HepG2 (cell line): ENCODE results near the gene DNAJB11. TPM values are rescaled to one million over a fixed set of nuclear protein-coding genes. Genes with fewer than 3 reads are reported as not detected.
"Not testable (repeated sequence)": the region's sequence is repeated elsewhere in the genome, so short reads cannot be mapped to it uniquely, and the experiment has no call there.

Experiments used
- FOXJ3 ChIP-seq: sonication (generic); formaldehyde crosslinking; IDR thresholded peaks from 2 replicates; pipeline ENCODE4 v1.4.0; 2020; ENCODE audit warnings: missing genetic modification reagents, mild to moderate bottlenecking, borderline replicate concordance
- KAT8 ChIP-seq: IDR thresholded peaks from 2 replicates; pipeline ENCODE4 v1.6.1; 2016; ENCODE audit warnings: missing genetic modification reagents, missing compliant biosample characterization
- KDM2A ChIP-seq: sonication (generic); formaldehyde crosslinking; IDR thresholded peaks from 2 replicates; pipeline ENCODE4 v1.4.0; 2020; ENCODE audit warnings: low read depth, missing genetic modification reagents, borderline replicate concordance
- MED1 ChIP-seq: sonication (generic); formaldehyde crosslinking; IDR thresholded peaks from 2 replicates; pipeline ENCODE4 v1.4.0; 2020; ENCODE audit warnings: missing genetic modification reagents
- NR2F2 ChIP-seq: IDR thresholded peaks from 2 replicates; pipeline ENCODE4 v1.6.1; 2012; ENCODE audit warnings: low read depth, inconsistent platforms, borderline replicate concordance
- NR2F6 ChIP-seq, 2 experiments: IDR thresholded peaks; 2 replicates each; pipeline ENCODE4 v1.6.1; 2016; ENCODE audit warnings: antibody characterized with exemption in 1 of 2, mild to moderate bottlenecking in 1 of 2
- PITX1 ChIP-seq: sonication (generic); formaldehyde crosslinking; IDR thresholded peaks from 2 replicates; pipeline ENCODE4 v1.5.1; 2020; ENCODE audit warnings: mild to moderate bottlenecking, missing genetic modification reagents
- RAD21 ChIP-seq: fragments of 450-650 bp; formaldehyde crosslinking; IDR thresholded peaks from 2 replicates; pipeline ENCODE4 v1.5.0; 2020; ENCODE audit warnings: mild to moderate bottlenecking
- RXRB ChIP-seq: IDR thresholded peaks from 2 replicates; pipeline ENCODE4 v1.6.1; 2016; ENCODE audit warnings: borderline replicate concordance, missing genetic modification reagents, missing compliant biosample characterization
- SALL1 ChIP-seq: sonication (generic); formaldehyde crosslinking; IDR thresholded peaks from 2 replicates; pipeline ENCODE4 v1.8.0; 2022; ENCODE audit warnings: mild to moderate bottlenecking, missing genetic modification reagents
- SMC3 ChIP-seq: IDR thresholded peaks from 2 replicates; pipeline ENCODE4 v1.6.1; 2011; ENCODE audit warnings: low read length, improper control_type of control experiment
- SOX5 ChIP-seq: IDR thresholded peaks from 2 replicates; pipeline ENCODE4 v1.6.1; 2016; ENCODE audit warnings: borderline replicate concordance
- SOX6 ChIP-seq, 2 experiments: fragments of 450-650 bp in 1 of 2; sonication (generic) in 1 of 2; formaldehyde crosslinking in 1 of 2; IDR thresholded peaks; 2 replicates each; pipeline versions ENCODE4 v1.4.0 to v1.6.1; 2017 to 2020; ENCODE audit warnings: antibody characterized with exemption in 1 of 2, mild to moderate bottlenecking in 1 of 2, missing genetic modification reagents in 1 of 2
- ZNF205 ChIP-seq: IDR thresholded peaks from 2 replicates; pipeline ENCODE4 v1.6.1; 2018; ENCODE audit warnings: missing biosample characterization, missing genetic modification reagents
- ZNF350 ChIP-seq: sonication (generic); formaldehyde crosslinking; IDR thresholded peaks from 2 replicates; pipeline ENCODE4 v1.4.0; 2020; ENCODE audit warnings: mild to moderate bottlenecking, low read depth, missing genetic modification reagents, borderline replicate concordance
- polyA plus RNA-seq, 8 experiments: library from polyadenylated mRNA; depleted of rRNA in 3 of 8; stranded (reverse) in 7 of 8; unstranded in 1 of 8; fragments of >200 nt; fragmentation: Illumina TruSeq in 4 of 8; extraction: Trizol in 4 of 8; gene quantifications; 2 replicates each; pipeline versions ENCODE4 v1.2.1 to v1.2.3, GENCODE V29; 2011 to 2016; ENCODE audit warnings: low read depth in 4 of 8, missing spikeins in 1 of 8, mixed read lengths in 1 of 8; ENCODE audit not compliant: insufficient read depth in 1 of 8
- total RNA-seq, 5 experiments: library from RNA; depleted of rRNA; stranded (reverse); fragments of >200 nt; fragmentation: Illumina TruSeq; extraction: Trizol; gene quantifications; 2 replicates each; pipeline ENCODE4 v1.2.3, GENCODE V29; 2016; ENCODE audit warnings: low read depth in 1 of 5
- TF ChIP-seq, protein P1 (sequence below): sonication (generic); formaldehyde crosslinking; IDR thresholded peaks from 2 replicates; pipeline ENCODE4 v1.5.1; 2020; ENCODE audit warnings: mild to moderate bottlenecking, missing genetic modification reagents, borderline replicate concordance
- TF ChIP-seq, protein P2 (sequence below): IDR thresholded peaks from 2 replicates; pipeline ENCODE4 v1.6.1; 2016
- TF ChIP-seq, protein P3 (sequence below): sonication (generic); formaldehyde crosslinking; IDR thresholded peaks from 2 replicates; pipeline ENCODE4 v1.4.0; 2020; ENCODE audit warnings: low read depth, mild to moderate bottlenecking, missing genetic modification reagents
- TF ChIP-seq, protein P4 (sequence below): IDR thresholded peaks from 2 replicates; pipeline ENCODE4 v1.4.0; 2020; ENCODE audit warnings: mild to moderate bottlenecking, missing genetic modification reagents

DNAJB11 gene
- total and polyA plus RNA-seq, 2 of the 13 experiments (the other 11 are each of a cell fraction or from before 2014, with no cell fraction given), result 41.0 to 132 TPM

DNA sequence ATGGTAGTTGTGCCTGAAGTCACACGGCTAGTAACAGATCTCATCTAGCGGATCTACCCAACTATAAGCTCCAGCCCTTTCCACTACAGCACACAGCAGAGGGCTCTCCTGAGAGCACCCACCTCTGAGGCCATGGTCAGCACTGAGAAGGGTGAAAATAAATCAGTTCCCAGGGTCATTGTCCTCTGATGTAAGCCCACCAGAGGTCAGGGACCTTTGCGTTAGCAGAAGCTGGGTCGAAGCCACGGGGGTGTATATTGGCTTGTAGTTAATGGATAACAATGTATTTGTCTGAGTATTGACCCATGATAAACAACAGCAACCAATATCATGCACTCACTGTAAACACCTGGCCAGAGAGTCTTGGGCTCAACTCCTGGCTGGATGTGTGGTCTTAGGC is 63.7 kb downstream of the DNAJB11 start (continued):
- TF ChIP-seq, protein P1, sequence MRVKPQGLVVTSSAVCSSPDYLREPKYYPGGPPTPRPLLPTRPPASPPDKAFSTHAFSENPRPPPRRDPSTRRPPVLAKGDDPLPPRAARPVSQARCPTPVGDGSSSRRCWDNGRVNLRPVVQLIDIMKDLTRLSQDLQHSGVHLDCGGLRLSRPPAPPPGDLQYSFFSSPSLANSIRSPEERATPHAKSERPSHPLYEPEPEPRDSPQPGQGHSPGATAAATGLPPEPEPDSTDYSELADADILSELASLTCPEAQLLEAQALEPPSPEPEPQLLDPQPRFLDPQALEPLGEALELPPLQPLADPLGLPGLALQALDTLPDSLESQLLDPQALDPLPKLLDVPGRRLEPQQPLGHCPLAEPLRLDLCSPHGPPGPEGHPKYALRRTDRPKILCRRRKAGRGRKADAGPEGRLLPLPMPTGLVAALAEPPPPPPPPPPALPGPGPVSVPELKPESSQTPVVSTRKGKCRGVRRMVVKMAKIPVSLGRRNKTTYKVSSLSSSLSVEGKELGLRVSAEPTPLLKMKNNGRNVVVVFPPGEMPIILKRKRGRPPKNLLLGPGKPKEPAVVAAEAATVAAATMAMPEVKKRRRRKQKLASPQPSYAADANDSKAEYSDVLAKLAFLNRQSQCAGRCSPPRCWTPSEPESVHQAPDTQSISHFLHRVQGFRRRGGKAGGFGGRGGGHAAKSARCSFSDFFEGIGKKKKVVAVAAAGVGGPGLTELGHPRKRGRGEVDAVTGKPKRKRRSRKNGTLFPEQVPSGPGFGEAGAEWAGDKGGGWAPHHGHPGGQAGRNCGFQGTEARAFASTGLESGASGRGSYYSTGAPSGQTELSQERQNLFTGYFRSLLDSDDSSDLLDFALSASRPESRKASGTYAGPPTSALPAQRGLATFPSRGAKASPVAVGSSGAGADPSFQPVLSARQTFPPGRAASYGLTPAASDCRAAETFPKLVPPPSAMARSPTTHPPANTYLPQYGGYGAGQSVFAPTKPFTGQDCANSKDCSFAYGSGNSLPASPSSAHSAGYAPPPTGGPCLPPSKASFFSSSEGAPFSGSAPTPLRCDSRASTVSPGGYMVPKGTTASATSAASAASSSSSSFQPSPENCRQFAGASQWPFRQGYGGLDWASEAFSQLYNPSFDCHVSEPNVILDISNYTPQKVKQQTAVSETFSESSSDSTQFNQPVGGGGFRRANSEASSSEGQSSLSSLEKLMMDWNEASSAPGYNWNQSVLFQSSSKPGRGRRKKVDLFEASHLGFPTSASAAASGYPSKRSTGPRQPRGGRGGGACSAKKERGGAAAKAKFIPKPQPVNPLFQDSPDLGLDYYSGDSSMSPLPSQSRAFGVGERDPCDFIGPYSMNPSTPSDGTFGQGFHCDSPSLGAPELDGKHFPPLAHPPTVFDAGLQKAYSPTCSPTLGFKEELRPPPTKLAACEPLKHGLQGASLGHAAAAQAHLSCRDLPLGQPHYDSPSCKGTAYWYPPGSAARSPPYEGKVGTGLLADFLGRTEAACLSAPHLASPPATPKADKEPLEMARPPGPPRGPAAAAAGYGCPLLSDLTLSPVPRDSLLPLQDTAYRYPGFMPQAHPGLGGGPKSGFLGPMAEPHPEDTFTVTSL (CRISPR knock-in tag), result peak; percentile 84; the same call in 1 of the 2 replicates
- peak; percentile 98 for TF ChIP-seq SALL1
- peak; percentile 70; the same call in 1 of the 2 replicates for TF ChIP-seq ZNF350 (CRISPR knock-in tag)
- TF ChIP-seq NR2F6 (IDR thresholded peaks at IDR 0.05), result peak; percentile 98
- TF ChIP-seq NR2F6 (CRISPR knock-in tag; IDR thresholded peaks at IDR 0.05), result peak; percentile 99
- TF ChIP-seq KDM2A (CRISPR knock-in tag), result 0 out of 2 replicates have a peak, but pooled peaks have one; percentile 29
- TF ChIP-seq, protein P2, sequence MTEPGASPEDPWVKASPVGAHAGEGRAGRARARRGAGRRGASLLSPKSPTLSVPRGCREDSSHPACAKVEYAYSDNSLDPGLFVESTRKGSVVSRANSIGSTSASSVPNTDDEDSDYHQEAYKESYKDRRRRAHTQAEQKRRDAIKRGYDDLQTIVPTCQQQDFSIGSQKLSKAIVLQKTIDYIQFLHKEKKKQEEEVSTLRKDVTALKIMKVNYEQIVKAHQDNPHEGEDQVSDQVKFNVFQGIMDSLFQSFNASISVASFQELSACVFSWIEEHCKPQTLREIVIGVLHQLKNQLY (CRISPR knock-in tag), result peak; percentile 58; the same call in 1 of the 2 replicates
- TF ChIP-seq SOX6 (IDR thresholded peaks at IDR 0.05), result not testable (repeated sequence)
- peak; percentile 97 for TF ChIP-seq SOX6 (CRISPR knock-in tag; IDR thresholded peaks at IDR 0.05)
- peak; percentile 88 for TF ChIP-seq PITX1 (CRISPR knock-in tag)
- TF ChIP-seq ZNF205 (CRISPR knock-in tag), result 0 out of 2 replicates have a peak, but pooled peaks have one; percentile 22
- TF ChIP-seq SOX5, result peak; percentile 89
- peak; percentile 93 for TF ChIP-seq MED1 (CRISPR knock-in tag)
- TF ChIP-seq RAD21 (CRISPR knock-in tag), result peak; percentile 49
- peak; percentile 60; the same call in 1 of the 2 replicates for TF ChIP-seq KAT8 (CRISPR knock-in tag)
- peak; percentile 99 for TF ChIP-seq RXRB
- TF ChIP-seq SMC3, result peak; percentile 68; the same call in 1 of the 2 replicates
- TF ChIP-seq, protein P3, sequence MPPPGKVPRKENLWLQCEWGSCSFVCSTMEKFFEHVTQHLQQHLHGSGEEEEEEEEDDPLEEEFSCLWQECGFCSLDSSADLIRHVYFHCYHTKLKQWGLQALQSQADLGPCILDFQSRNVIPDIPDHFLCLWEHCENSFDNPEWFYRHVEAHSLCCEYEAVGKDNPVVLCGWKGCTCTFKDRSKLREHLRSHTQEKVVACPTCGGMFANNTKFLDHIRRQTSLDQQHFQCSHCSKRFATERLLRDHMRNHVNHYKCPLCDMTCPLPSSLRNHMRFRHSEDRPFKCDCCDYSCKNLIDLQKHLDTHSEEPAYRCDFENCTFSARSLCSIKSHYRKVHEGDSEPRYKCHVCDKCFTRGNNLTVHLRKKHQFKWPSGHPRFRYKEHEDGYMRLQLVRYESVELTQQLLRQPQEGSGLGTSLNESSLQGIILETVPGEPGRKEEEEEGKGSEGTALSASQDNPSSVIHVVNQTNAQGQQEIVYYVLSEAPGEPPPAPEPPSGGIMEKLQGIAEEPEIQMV (CRISPR knock-in tag), result peak; percentile 63; the same call in 1 of the 2 replicates
- peak; percentile 98 for TF ChIP-seq NR2F2
- TF ChIP-seq FOXJ3, result peak; percentile 92; the same call in 1 of the 2 replicates
- TF ChIP-seq, protein P4, sequence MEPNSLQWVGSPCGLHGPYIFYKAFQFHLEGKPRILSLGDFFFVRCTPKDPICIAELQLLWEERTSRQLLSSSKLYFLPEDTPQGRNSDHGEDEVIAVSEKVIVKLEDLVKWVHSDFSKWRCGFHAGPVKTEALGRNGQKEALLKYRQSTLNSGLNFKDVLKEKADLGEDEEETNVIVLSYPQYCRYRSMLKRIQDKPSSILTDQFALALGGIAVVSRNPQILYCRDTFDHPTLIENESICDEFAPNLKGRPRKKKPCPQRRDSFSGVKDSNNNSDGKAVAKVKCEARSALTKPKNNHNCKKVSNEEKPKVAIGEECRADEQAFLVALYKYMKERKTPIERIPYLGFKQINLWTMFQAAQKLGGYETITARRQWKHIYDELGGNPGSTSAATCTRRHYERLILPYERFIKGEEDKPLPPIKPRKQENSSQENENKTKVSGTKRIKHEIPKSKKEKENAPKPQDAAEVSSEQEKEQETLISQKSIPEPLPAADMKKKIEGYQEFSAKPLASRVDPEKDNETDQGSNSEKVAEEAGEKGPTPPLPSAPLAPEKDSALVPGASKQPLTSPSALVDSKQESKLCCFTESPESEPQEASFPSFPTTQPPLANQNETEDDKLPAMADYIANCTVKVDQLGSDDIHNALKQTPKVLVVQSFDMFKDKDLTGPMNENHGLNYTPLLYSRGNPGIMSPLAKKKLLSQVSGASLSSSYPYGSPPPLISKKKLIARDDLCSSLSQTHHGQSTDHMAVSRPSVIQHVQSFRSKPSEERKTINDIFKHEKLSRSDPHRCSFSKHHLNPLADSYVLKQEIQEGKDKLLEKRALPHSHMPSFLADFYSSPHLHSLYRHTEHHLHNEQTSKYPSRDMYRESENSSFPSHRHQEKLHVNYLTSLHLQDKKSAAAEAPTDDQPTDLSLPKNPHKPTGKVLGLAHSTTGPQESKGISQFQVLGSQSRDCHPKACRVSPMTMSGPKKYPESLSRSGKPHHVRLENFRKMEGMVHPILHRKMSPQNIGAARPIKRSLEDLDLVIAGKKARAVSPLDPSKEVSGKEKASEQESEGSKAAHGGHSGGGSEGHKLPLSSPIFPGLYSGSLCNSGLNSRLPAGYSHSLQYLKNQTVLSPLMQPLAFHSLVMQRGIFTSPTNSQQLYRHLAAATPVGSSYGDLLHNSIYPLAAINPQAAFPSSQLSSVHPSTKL (CRISPR knock-in tag), result peak; percentile 96
